Measurements from ENCODE around the gene ANKRD44.
"Not testable (repeated sequence)": the region's sequence is repeated elsewhere in the genome, so short reads cannot be mapped to it uniquely, and the experiment has no call there.

ANKRD44 gene

GRCh38 chr2:197028633-197029032 is 281.9 kb downstream of the ANKRD44 start:
- no peak for DNase-seq (ENCODE audit: low read depth)
- H3K4me3 ChIP-seq (ENCODE audit: low read depth, low read length): no peak overlapping the region
- TF ChIP-seq CTCF (IDR thresholded peaks at IDR 0.05; ENCODE audit: control insufficient read depth, extremely low read depth, insufficient read depth): no peak

- DNase-seq (ENCODE audit: low read depth): no peak
- TF ChIP-seq CTCF (IDR thresholded peaks at IDR 0.05; ENCODE audit: control insufficient read depth, extremely low read depth, insufficient read depth): no peak
- H3K4me3 ChIP-seq (ENCODE audit: low read depth, low read length): no peak overlapping the region
Measured at GRCh38 chr2:197028230-197028629, 282.4 kb downstream of the ANKRD44 start.

GRCh38 chr2:197024206-197024605 is 286.4 kb downstream of the ANKRD44 start:
- no peak overlapping the region for H3K4me3 ChIP-seq (ENCODE audit: low read depth, low read length)
- no peak for DNase-seq (ENCODE audit: low read depth)
- no peak for TF ChIP-seq CTCF (IDR thresholded peaks at IDR 0.05; ENCODE audit: control insufficient read depth, extremely low read depth, insufficient read depth)

GRCh38 chr2:197020921-197021320 is 289.7 kb downstream of the ANKRD44 start:
- not testable (repeated sequence) for DNase-seq (ENCODE audit: low read depth)

GRCh38 chr2:197013098-197013497 is 297.5 kb downstream of the ANKRD44 start:
- H3K4me3 ChIP-seq (ENCODE audit: low read depth, low read length): no peak overlapping the region
- no peak for TF ChIP-seq CTCF (IDR thresholded peaks at IDR 0.05; ENCODE audit: control insufficient read depth, extremely low read depth, insufficient read depth)

More at GRCh38 chr2:197020921-197021320, 289.7 kb downstream of the ANKRD44 start:
- H3K4me3 ChIP-seq (ENCODE audit: low read depth, low read length): not testable (repeated sequence)

GRCh38 chr2:197011801-197012641 is 298.6 kb downstream of the ANKRD44 start:
- H3K4me3 ChIP-seq (ENCODE audit: low read depth, low read length): no peak overlapping the region
- DNase-seq (ENCODE audit: low read depth): peak; percentile 45
- TF ChIP-seq CTCF (IDR thresholded peaks at IDR 0.05; ENCODE audit: control insufficient read depth, extremely low read depth, insufficient read depth): peak; percentile 76

More at GRCh38 chr2:197013098-197013497, 297.5 kb downstream of the ANKRD44 start:
- no peak for DNase-seq (ENCODE audit: low read depth)

GRCh38 chr2:197011021-197011417 is 299.6 kb downstream of the ANKRD44 start:
- H3K4me3 ChIP-seq (ENCODE audit: low read depth, low read length): no peak overlapping the region
- DNase-seq (ENCODE audit: low read depth): no peak
- no peak for TF ChIP-seq CTCF (IDR thresholded peaks at IDR 0.05; ENCODE audit: control insufficient read depth, extremely low read depth, insufficient read depth)
